HEK293T (cell line): ENCODE data around the gene DNAH10.

Experiments
- CTCF ChIA-PET: fragments of 350-600 bp; formaldehyde crosslinking; extraction: SDS; loops from one replicate; lab custom pipeline; 2021; ENCODE audit warnings: antibody characterized with exemption, inconsistent platforms; lab: Yijun Ruan, JAX
- POLR2A ChIA-PET: fragments of 350-600 bp; formaldehyde crosslinking; extraction: SDS; loops from one replicate; lab custom pipeline; 2020; ENCODE audit warnings: antibody characterized with exemption, inconsistent platforms; lab: Yijun Ruan, JAX
- DNase-seq: peaks from one replicate; pipeline ENCODE4 v3.0.0; 2012; ENCODE audit warnings: mixed read lengths; ENCODE audit errors: extremely low spot score
- ARNT ChIP-seq: fragments of 450-650 bp; IDR thresholded peaks from 2 replicates; pipeline ENCODE4 v1.6.1; 2017; ENCODE audit warnings: mild to moderate bottlenecking
- BHLHE40 ChIP-seq: fragments of 450-650 bp; IDR thresholded peaks from 2 replicates; pipeline ENCODE4 v1.6.1; 2016; ENCODE audit warnings: mild to moderate bottlenecking, moderate library complexity, borderline replicate concordance
- CTBP1 ChIP-seq: fragments of 450-650 bp; IDR thresholded peaks from 2 replicates; pipeline ENCODE4 v1.6.1; 2016; ENCODE audit warnings: borderline replicate concordance
- ELF4 ChIP-seq: fragments of 450-650 bp; IDR thresholded peaks from 2 replicates; pipeline ENCODE4 v1.6.1; 2017; ENCODE audit warnings: antibody characterized with exemption
- FOXA1 ChIP-seq: fragments of 450-650 bp; IDR thresholded peaks from 2 replicates; pipeline ENCODE4 v1.6.1; 2016; ENCODE audit warnings: mild to moderate bottlenecking
- FOXK2 ChIP-seq: fragments of 450-650 bp; IDR thresholded peaks from 2 replicates; pipeline ENCODE4 v1.6.1; 2016; ENCODE audit warnings: mild to moderate bottlenecking
- FOXM1 ChIP-seq: fragments of 450-650 bp; IDR thresholded peaks from 2 replicates; pipeline ENCODE4 v1.6.1; 2017; ENCODE audit warnings: mild to moderate bottlenecking, borderline replicate concordance
- HDGF ChIP-seq: fragments of 450-650 bp; IDR thresholded peaks from 2 replicates; pipeline ENCODE4 v1.6.1; 2017; ENCODE audit warnings: antibody characterized with exemption, borderline replicate concordance
- L3MBTL2 ChIP-seq: fragments of 450-650 bp; conservative IDR thresholded peaks from 2 replicates; pipeline ENCODE4 v1.6.1; 2016; ENCODE audit warnings: mild to moderate bottlenecking
- LEF1 ChIP-seq: fragments of 450-650 bp; IDR thresholded peaks from 2 replicates; pipeline ENCODE4 v1.6.1; 2017; ENCODE audit warnings: mild to moderate bottlenecking, borderline replicate concordance
- NFRKB ChIP-seq: fragments of 450-650 bp; IDR thresholded peaks from 2 replicates; pipeline ENCODE4 v1.6.1; 2016; ENCODE audit warnings: mild to moderate bottlenecking, moderate library complexity
- PKNOX1 ChIP-seq: fragments of 450-650 bp; IDR thresholded peaks from 2 replicates; pipeline ENCODE4 v1.6.1; 2016
- SP1 ChIP-seq: fragments of 450-650 bp; IDR thresholded peaks from 2 replicates; pipeline ENCODE4 v1.6.1; 2017
- SUZ12 ChIP-seq: fragments of 450-650 bp; IDR thresholded peaks from 2 replicates; pipeline ENCODE4 v1.6.1; 2016; ENCODE audit warnings: mild to moderate bottlenecking
- TARDBP ChIP-seq: fragments of 450-650 bp; IDR thresholded peaks from 2 replicates; pipeline ENCODE4 v1.6.1; 2016
- ZNF384 ChIP-seq: fragments of 450-650 bp; IDR thresholded peaks from 2 replicates; pipeline ENCODE4 v1.6.1; 2016

DNAH10 gene

GRCh38 chr12:123845881-123846280 is 83.8 kb downstream of the DNAH10 start:
- TF ChIP-seq ARNT (no peak), L3MBTL2 (no peak), NFRKB (no peak), FOXK2 (no peak), CTBP1 (no peak), SP1 (no peak), ELF4 (no peak), LEF1 (no peak), FOXM1 (no peak), TARDBP (no peak), FOXA1 (no peak), ZNF384 (no peak), HDGF (no peak), BHLHE40 (no peak), SUZ12 (no peak), PKNOX1 (no peak)
- ChIA-PET CTCF (no interaction called here), POLR2A (no interaction called here)
- DNase-seq = no peak

- no peak for DNase-seq
- no peak for TF ChIP-seq PKNOX1
- CTCF ChIA-PET = no interaction called here
Measured at GRCh38 chr12:123846340-123846739, 84.2 kb downstream of the DNAH10 start.

DNA sequence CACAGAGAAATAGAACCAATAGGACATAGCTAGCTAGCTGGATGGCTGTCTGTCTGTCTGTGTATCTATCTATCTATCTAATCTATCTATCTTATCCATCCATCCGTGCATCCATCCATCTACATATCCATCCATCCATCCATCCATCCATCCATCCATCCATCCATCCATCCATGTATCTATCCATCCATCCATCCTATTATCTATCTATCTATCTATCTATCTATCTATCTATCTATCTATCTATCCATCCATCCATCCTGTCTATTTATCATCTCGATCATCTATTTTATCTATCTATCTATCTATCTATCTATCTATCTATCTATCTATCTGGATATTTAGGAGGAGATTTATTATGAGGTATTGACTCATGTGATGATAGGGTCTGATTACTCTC is 84.9 kb downstream of the DNAH10 start:
- ChIA-PET CTCF (no interaction called here), POLR2A (no interaction called here)
- no peak for DNase-seq
- no peak for TF ChIP-seq FOXA1
- TF ChIP-seq LEF1 = no peak
- no peak for TF ChIP-seq L3MBTL2
- no peak for TF ChIP-seq HDGF
- TF ChIP-seq FOXM1 = no peak
- no peak for TF ChIP-seq PKNOX1
- TF ChIP-seq SUZ12 = no peak
- TF ChIP-seq BHLHE40 = no peak
- no peak for TF ChIP-seq SP1
- TF ChIP-seq ZNF384 = no peak
- no peak for TF ChIP-seq ARNT
- no peak for TF ChIP-seq FOXK2
- TF ChIP-seq NFRKB = no peak

More at GRCh38 chr12:123846340-123846739, 84.2 kb downstream of the DNAH10 start:
- POLR2A ChIA-PET = no interaction called here

DNA sequence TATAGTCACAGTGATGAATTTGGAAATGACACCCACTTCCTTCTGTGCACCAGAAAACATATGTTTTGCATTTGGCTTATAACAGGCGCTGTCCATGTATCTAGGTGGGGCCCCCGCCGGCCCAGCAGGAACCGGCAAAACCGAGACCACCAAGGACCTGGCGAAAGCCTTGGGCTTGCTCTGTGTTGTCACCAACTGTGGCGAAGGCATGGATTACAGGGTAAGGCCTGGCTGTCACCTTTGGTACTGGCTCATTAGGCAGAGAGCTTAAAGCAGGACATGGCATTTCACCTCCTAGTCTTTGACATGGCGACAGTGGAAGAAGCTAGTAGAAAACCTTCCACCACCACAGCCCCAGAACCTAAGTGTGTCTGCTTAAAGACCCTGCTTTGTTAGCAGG is 85.8 kb downstream of the DNAH10 start:
- no peak for TF ChIP-seq SP1
- no peak for TF ChIP-seq CTBP1
- no peak for TF ChIP-seq ZNF384
- CTCF ChIA-PET = interaction anchor here (0.7 kb wide), 1 partner anchor 24 kb away, joined by 3 read pairs; no protein-coding TSS in a partner anchor
- no peak for DNase-seq
- POLR2A ChIA-PET = no interaction called here

- CTCF ChIA-PET = no interaction called here
- TF ChIP-seq FOXM1 (no peak), L3MBTL2 (no peak), FOXK2 (no peak), SP1 (no peak), FOXA1 (no peak), ARNT (no peak), ZNF384 (no peak), NFRKB (no peak), LEF1 (no peak), ELF4 (no peak), BHLHE40 (no peak)
- no peak for DNase-seq
- POLR2A ChIA-PET = no interaction called here
Measured at GRCh38 chr12:123849517-123849916, 87.4 kb downstream of the DNAH10 start.

GRCh38 chr12:123850246-123851134 is 88.4 kb downstream of the DNAH10 start:
- ChIA-PET POLR2A (no interaction called here), CTCF (no interaction called here)
- no peak for TF ChIP-seq ZNF384
- TF ChIP-seq FOXA1 = no peak
- TF ChIP-seq SP1 = no peak
- no peak for TF ChIP-seq HDGF
- TF ChIP-seq PKNOX1 = no peak
- TF ChIP-seq ARNT = no peak
- TF ChIP-seq FOXK2 = no peak
- TF ChIP-seq L3MBTL2 = no peak
- no peak for TF ChIP-seq ELF4
- no peak for TF ChIP-seq NFRKB
- TF ChIP-seq LEF1 = no peak
- TF ChIP-seq BHLHE40 = no peak
- no peak for TF ChIP-seq FOXM1
- no peak for TF ChIP-seq SUZ12
- TF ChIP-seq TARDBP = no peak
- TF ChIP-seq CTBP1 = no peak
- no peak for DNase-seq
